HCT116 (cell line): ENCODE measurements around the gene CDK5RAP2. TPM values are rescaled to one million over a fixed set of nuclear protein-coding genes. Genes with fewer than 3 reads are reported as not detected.

Experiments used
- ATAC-seq: fragments of 200-7000 bp; cut with Tn5 transposase; 2 replicates; pipeline ENCODE4 v1.9.1; 2020; ENCODE audit warnings: mild to moderate bottlenecking, moderate library complexity
- BruUV-seq: library from RNA; stranded (reverse); fragments of 400-500 nt; replicated peaks from 2 replicates; lab custom pipeline; 2021; lab: Mats Ljungman, UMichigan
- CTCF ChIA-PET: fragments of 300-600 bp; sonication (Branson Sonifier 250); formaldehyde crosslinking; loops from one replicate; lab custom pipeline; 2021; ENCODE audit warnings: antibody characterized with exemption; lab: Charles Lee
- POLR2A ChIA-PET: fragments of 300-600, 350-600 bp; sonication (Branson Sonifier 250); formaldehyde crosslinking; loops from one replicate; lab custom pipeline; 2021; ENCODE audit warnings: antibody characterized with exemption; lab: Charles Lee
- RAD21 ChIA-PET, 2 experiments: fragments of 300-600 bp; sonication (Branson Sonifier 250); formaldehyde crosslinking; loops; one replicate each; lab custom pipeline; 2023; ENCODE audit warnings: low total read pairs in 2 of 2; ENCODE audit not compliant: uncharacterized antibody in 2 of 2, unreplicated experiment in 2 of 2, low non-redundant PET in 1 of 2; lab: Charles Lee
- DNase-seq: peaks from one replicate; pipeline ENCODE4 v3.0.0-alpha.2; 2010; ENCODE audit warnings: low read depth, low spot score
- H2AFZ ChIP-seq: fragments of 200-600 bp; shearing (Covaris generic), sonication (generic); 2 replicates; pipeline ENCODE4 v1.6.1; 2017; ENCODE audit warnings: low read depth, mixed run types, mixed read lengths, antibody characterized with exemption, low read length; ENCODE audit not compliant: poor library complexity, severe bottlenecking
- H3K27ac ChIP-seq: 2 replicates; pipeline ENCODE4 v1.5.1; 2012; ENCODE audit warnings: low read depth, low read length
- H3K27me3 ChIP-seq: fragments of 200-600 bp; sonication (generic); 2 replicates; pipeline ENCODE4 v1.6.1; 2016; ENCODE audit warnings: mixed run types, low read length, mixed read lengths; ENCODE audit not compliant: insufficient read depth
- H3K36me3 ChIP-seq, 2 experiments: fragments of 200-500 bp in 1 of 2; fragments of 200-600 bp in 1 of 2; sonication (Bioruptor generic) in 1 of 2; sonication (generic) in 1 of 2; 2 replicates each; pipeline versions ENCODE4 v1.5.1 to v1.6.1; 2014 to 2016; ENCODE audit warnings: low read length in 2 of 2, inconsistent platforms in 1 of 2, mixed read lengths in 1 of 2, mixed run types in 1 of 2; ENCODE audit not compliant: insufficient read depth in 2 of 2, control insufficient read depth in 1 of 2
- H3K4me1 ChIP-seq, 2 experiments: fragments of 200-600 bp in 1 of 2; sonication (generic) in 1 of 2; 2 replicates each; pipeline versions ENCODE4 v1.5.1 to v1.6.1; 2012 to 2017; ENCODE audit warnings: low read length in 2 of 2, inconsistent platforms in 1 of 2, mild to moderate bottlenecking in 1 of 2, mixed read lengths in 1 of 2, mixed run types in 1 of 2, moderate library complexity in 1 of 2; ENCODE audit not compliant: insufficient read depth in 2 of 2, control insufficient read depth in 1 of 2
- H3K4me2 ChIP-seq: fragments of 200-600 bp; sonication (generic); 2 replicates; pipeline ENCODE4 v1.6.1; 2017; ENCODE audit warnings: mixed run types, low read length, mixed read lengths
- H3K4me3 ChIP-seq, 2 experiments: fragments of 200-600 bp in 1 of 2; sonication (generic) in 1 of 2; replicated peaks in 1 of 2; 2 replicates each; pipeline ENCODE4 v1.5.1; 2011 to 2016; ENCODE audit warnings: low read length in 2 of 2, control low read depth in 1 of 2, low read depth in 1 of 2, mild to moderate bottlenecking in 1 of 2, mixed read lengths in 1 of 2, mixed run types in 1 of 2
- H3K79me2 ChIP-seq: fragments of 200-600 bp; sonication (generic); 2 replicates; pipeline ENCODE4 v1.6.1; 2017; ENCODE audit warnings: mild to moderate bottlenecking, mixed run types, low read length, moderate library complexity, mixed read lengths; ENCODE audit not compliant: insufficient read depth
- H3K9ac ChIP-seq: fragments of 200-600 bp; sonication (generic); 2 replicates; pipeline ENCODE4 v1.6.1; 2016; ENCODE audit warnings: low read length, mixed read lengths
- H3K9me2 ChIP-seq: fragments of 200-600 bp; sonication (generic), shearing (Covaris generic); 2 replicates; pipeline ENCODE4 v1.6.1; 2017; ENCODE audit warnings: mixed run types, mild to moderate bottlenecking, moderate library complexity; ENCODE audit not compliant: insufficient read depth
- H3K9me3 ChIP-seq, 2 experiments: fragments of 200-500 bp in 1 of 2; fragments of 200-600 bp in 1 of 2; sonication (Bioruptor generic) in 1 of 2; sonication (generic) in 1 of 2; 2 replicates each; pipeline ENCODE4 v1.6.1; 2014 to 2017; ENCODE audit warnings: low read length in 2 of 2, mixed read lengths in 2 of 2, inconsistent platforms in 1 of 2, low read depth in 1 of 2, mild to moderate bottlenecking in 1 of 2, mixed run types in 1 of 2, moderate library complexity in 1 of 2; ENCODE audit not compliant: control insufficient read depth in 1 of 2, insufficient read depth in 1 of 2
- H4K20me1 ChIP-seq: fragments of 200-600 bp; sonication (generic), shearing (Covaris generic); 2 replicates; pipeline ENCODE4 v1.6.1; 2017; ENCODE audit warnings: mixed run types, mild to moderate bottlenecking, moderate library complexity; ENCODE audit not compliant: insufficient read depth
- CBX3 ChIP-seq: IDR thresholded peaks from 2 replicates; pipeline ENCODE4 v1.6.1; 2012; ENCODE audit warnings: low read depth
- EGR1 ChIP-seq: IDR thresholded peaks from 2 replicates; pipeline ENCODE4 v1.6.1; 2012; ENCODE audit warnings: low read depth
- ELF1 ChIP-seq: IDR thresholded peaks from 2 replicates; pipeline ENCODE4 v1.6.1; 2012; ENCODE audit warnings: low read depth, borderline replicate concordance
- EZH2 ChIP-seq: fragments of 200-600 bp; sonication (generic); IDR thresholded peaks from 2 replicates; pipeline ENCODE4 v1.6.1; 2017; ENCODE audit warnings: antibody characterized with exemption, mixed run types
- EZH2phosphoT487 ChIP-seq: fragments of 200-600 bp; IDR thresholded peaks from 2 replicates; pipeline ENCODE4 v1.6.1; 2018; ENCODE audit warnings: antibody characterized with exemption, borderline replicate concordance
- FOSL1 ChIP-seq: IDR thresholded peaks from 2 replicates; pipeline ENCODE4 v1.6.1; 2012; ENCODE audit warnings: low read depth
- JUND ChIP-seq: IDR thresholded peaks from 2 replicates; pipeline ENCODE4 v1.6.1; 2012
- POLR2AphosphoS5 ChIP-seq: IDR thresholded peaks from 2 replicates; pipeline ENCODE4 v1.6.1; 2011; ENCODE audit warnings: mild to moderate bottlenecking, low read depth, low read length, moderate library complexity
- RAD21 ChIP-seq: IDR thresholded peaks from 2 replicates; pipeline ENCODE4 v1.6.1; 2012; ENCODE audit warnings: low read depth, mild to moderate bottlenecking
- SIN3A ChIP-seq: IDR thresholded peaks from 2 replicates; pipeline ENCODE4 v1.6.1; 2012; ENCODE audit warnings: low read depth
- SP1 ChIP-seq: IDR thresholded peaks from 2 replicates; pipeline ENCODE4 v1.6.1; 2012; ENCODE audit warnings: low read depth
- SRF ChIP-seq: IDR thresholded peaks from 2 replicates; pipeline ENCODE4 v1.6.1; 2012; ENCODE audit warnings: low read depth
- YY1 ChIP-seq: IDR thresholded peaks from 2 replicates; pipeline ENCODE4 v1.6.1; 2011; ENCODE audit warnings: low read length, low read depth, moderate library complexity, mild to moderate bottlenecking; ENCODE audit not compliant: insufficient replicate concordance; ENCODE audit errors: extremely low read depth
- ZFX ChIP-seq: fragments of 450-650 bp; IDR thresholded peaks from 2 replicates; pipeline ENCODE4 v1.6.1; 2017
- ZNF274 ChIP-seq: fragments of 200-500 bp; sonication (Bioruptor generic); IDR thresholded peaks from 2 replicates; pipeline ENCODE4 v1.6.1; 2014; ENCODE audit warnings: mild to moderate bottlenecking, low read depth, low read length, inconsistent platforms
- intact Hi-C: fragments of 100-400 bp; cut with micrococcal nuclease; formaldehyde crosslinking; loops from 2 replicates; pipeline ENCODE4 v1.10.0; 2022
- total RNA-seq: library from RNA; stranded (reverse); gene quantifications from one replicate; pipeline ENCODE4 v1.2.1, GENCODE V29; 2021; ENCODE audit not compliant: unreplicated experiment
- TF ChIP-seq, protein P1 (sequence below): IDR thresholded peaks from 2 replicates; pipeline ENCODE4 v1.6.1; 2012
- TF ChIP-seq, protein P2 (sequence below): IDR thresholded peaks from 2 replicates; pipeline ENCODE4 v1.6.1; 2011; ENCODE audit warnings: mild to moderate bottlenecking, low read length, moderate library complexity; ENCODE audit not compliant: insufficient replicate concordance; ENCODE audit errors: extremely low read depth
- TF ChIP-seq, protein P3 (sequence below), 3 experiments: fragments of 200-600 bp in 1 of 3; sonication (generic) in 1 of 3; IDR thresholded peaks in 2 of 3; conservative IDR thresholded peaks in 1 of 3; 2 replicates each; pipeline ENCODE4 v1.5.1; 2012 to 2017; ENCODE audit warnings: low read depth in 2 of 3, low read length in 2 of 3, antibody characterized with exemption in 1 of 3, borderline replicate concordance in 1 of 3, control low read depth in 1 of 3, mild to moderate bottlenecking in 1 of 3, mixed read lengths in 1 of 3, mixed run types in 1 of 3, moderate library complexity in 1 of 3; ENCODE audit not compliant: insufficient read depth in 1 of 3

Gene CDK5RAP2
- total RNA-seq, 1 experiment from 2014 or later, result 56.2 TPM

DNA sequence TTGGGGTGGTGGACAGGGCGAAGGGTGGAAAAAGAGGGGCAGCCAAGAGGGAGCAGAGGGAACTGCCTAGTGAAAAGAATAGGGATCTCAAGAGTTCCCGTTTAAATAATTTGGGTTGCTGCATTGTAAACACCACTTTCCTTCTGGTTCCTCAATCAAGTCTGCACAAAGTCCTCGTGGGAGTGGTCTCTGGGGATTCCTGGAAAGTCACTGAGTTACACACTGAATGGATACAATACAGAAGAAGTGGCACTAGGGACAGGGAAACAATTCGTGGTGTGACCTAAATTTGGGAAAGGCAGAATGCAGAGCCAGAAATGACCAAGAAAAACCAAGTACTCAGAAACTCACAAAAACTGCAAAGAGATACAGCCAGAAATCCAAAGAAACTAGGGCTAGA, 161.7 kb downstream of the CDK5RAP2 start:
- H3K36me3 ChIP-seq, result peaks cover 2 to 12% of the 10 kb centered on the region in 2 experiments; a peak in 2 of 4 replicates

More for the DNA sequence above, 161.7 kb downstream of the CDK5RAP2 start:
- H3K4me1 ChIP-seq, result no peaks in the 10 kb centered on the region
- no peak overlapping the region for H3K27ac ChIP-seq
- ATAC-seq, result no peak
- no peak overlapping the region for H3K4me2 ChIP-seq
- H4K20me1 ChIP-seq, result peaks cover 5% of the 10 kb centered on the region; the same call in 1 of the 2 replicates
- ChIA-PET CTCF (no interaction called here), POLR2A (no interaction called here), RAD21 (no interaction called here)
- no peaks in the 10 kb centered on the region for H3K27me3 ChIP-seq
- H3K9me3 ChIP-seq, result no peaks in the 10 kb centered on the region
- no peak for DNase-seq
- TF ChIP-seq, protein P1, sequence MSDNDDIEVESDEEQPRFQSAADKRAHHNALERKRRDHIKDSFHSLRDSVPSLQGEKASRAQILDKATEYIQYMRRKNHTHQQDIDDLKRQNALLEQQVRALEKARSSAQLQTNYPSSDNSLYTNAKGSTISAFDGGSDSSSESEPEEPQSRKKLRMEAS, result no peak
- TF ChIP-seq, protein P2, sequence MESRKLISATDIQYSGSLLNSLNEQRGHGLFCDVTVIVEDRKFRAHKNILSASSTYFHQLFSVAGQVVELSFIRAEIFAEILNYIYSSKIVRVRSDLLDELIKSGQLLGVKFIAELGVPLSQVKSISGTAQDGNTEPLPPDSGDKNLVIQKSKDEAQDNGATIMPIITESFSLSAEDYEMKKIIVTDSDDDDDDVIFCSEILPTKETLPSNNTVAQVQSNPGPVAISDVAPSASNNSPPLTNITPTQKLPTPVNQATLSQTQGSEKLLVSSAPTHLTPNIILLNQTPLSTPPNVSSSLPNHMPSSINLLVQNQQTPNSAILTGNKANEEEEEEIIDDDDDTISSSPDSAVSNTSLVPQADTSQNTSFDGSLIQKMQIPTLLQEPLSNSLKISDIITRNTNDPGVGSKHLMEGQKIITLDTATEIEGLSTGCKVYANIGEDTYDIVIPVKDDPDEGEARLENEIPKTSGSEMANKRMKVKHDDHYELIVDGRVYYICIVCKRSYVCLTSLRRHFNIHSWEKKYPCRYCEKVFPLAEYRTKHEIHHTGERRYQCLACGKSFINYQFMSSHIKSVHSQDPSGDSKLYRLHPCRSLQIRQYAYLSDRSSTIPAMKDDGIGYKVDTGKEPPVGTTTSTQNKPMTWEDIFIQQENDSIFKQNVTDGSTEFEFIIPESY, result no peak
- no peak for TF ChIP-seq EZH2
- TF ChIP-seq EGR1, result no peak
- TF ChIP-seq ZNF274, result no peak
- no peak for TF ChIP-seq YY1
- no peak for TF ChIP-seq CBX3
- TF ChIP-seq, protein P3, sequence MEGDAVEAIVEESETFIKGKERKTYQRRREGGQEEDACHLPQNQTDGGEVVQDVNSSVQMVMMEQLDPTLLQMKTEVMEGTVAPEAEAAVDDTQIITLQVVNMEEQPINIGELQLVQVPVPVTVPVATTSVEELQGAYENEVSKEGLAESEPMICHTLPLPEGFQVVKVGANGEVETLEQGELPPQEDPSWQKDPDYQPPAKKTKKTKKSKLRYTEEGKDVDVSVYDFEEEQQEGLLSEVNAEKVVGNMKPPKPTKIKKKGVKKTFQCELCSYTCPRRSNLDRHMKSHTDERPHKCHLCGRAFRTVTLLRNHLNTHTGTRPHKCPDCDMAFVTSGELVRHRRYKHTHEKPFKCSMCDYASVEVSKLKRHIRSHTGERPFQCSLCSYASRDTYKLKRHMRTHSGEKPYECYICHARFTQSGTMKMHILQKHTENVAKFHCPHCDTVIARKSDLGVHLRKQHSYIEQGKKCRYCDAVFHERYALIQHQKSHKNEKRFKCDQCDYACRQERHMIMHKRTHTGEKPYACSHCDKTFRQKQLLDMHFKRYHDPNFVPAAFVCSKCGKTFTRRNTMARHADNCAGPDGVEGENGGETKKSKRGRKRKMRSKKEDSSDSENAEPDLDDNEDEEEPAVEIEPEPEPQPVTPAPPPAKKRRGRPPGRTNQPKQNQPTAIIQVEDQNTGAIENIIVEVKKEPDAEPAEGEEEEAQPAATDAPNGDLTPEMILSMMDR (IDR thresholded peaks at IDR 0.05 in 2 of 3, conservative IDR thresholded peaks at IDR 0.05 in 1 of 3; ENCODE audit: borderline replicate concordance in 1 of 3, insufficient read depth in 1 of 3, low read depth in 2 of 3, low read length in 2 of 3), result no peak
- no peak for TF ChIP-seq FOSL1
- TF ChIP-seq ZFX, result no peak
- TF ChIP-seq EZH2phosphoT487, result no peak
- TF ChIP-seq JUND, result no peak
- TF ChIP-seq RAD21, result no peak
- no peak for TF ChIP-seq SP1
- no peak for TF ChIP-seq POLR2AphosphoS5
- TF ChIP-seq SRF, result no peak
- no peak for TF ChIP-seq ELF1
- TF ChIP-seq SIN3A, result no peak
- H3K79me2 ChIP-seq, result no peaks in the 10 kb centered on the region
- intact Hi-C loops, result no loop called here
- no TSS peak for BruUV-seq
- no peak overlapping the region for H3K9ac ChIP-seq
- H3K9me2 ChIP-seq, result no peaks in the 10 kb centered on the region
- no peak overlapping the region for H2AFZ ChIP-seq
- H3K4me3 ChIP-seq, result no peak overlapping the region
